Measurements from ENCODE around the gene PIK3R1.

The PIK3R1 gene

DNA sequence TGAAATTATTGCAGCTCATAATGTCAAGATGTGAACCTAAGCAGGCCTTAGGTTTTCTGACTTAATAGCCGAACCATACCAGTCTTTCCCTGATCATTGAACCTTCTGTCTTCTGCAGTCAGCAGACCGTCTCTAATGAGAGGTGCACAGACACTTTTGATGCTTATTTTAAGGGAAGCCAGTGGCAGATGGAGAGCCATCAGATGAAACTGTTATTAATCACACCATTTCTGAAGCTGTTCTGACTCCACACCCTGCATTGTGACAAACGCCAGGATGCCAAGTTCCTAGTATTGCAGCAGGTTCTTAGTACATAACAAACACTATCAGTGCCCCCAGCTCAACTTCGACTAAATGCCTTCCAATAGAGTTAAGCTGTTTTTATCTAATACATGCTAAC is 43.0 kb downstream of the PIK3R1 start:
- Histone ChIP-seq H3K4me2 (ENCODE audit: low read length) (no peak overlapping the region), H3K9me3 (ENCODE audit: insufficient read depth, low read length) (no peaks in the 10 kb centered on the region), H3K4me3 (ENCODE audit: low read length) (no peak overlapping the region), H3K27me3 (ENCODE audit: low read depth, low read length) (no peaks in the 10 kb centered on the region), H3K27ac (ENCODE audit: low read length) (no peak overlapping the region), H3K9ac (ENCODE audit: low read length) (no peak overlapping the region), H3K79me2 (ENCODE audit: low read length) (no peaks in the 10 kb centered on the region), H2AFZ (ENCODE audit: low read depth, low read length) (no peak overlapping the region), H3K36me3 (replicated peaks; ENCODE audit: low read depth, low read length) (no peaks in the 10 kb centered on the region), H3K4me1 (ENCODE audit: low read length) (no peaks in the 10 kb centered on the region), H4K20me1 (ENCODE audit: insufficient read depth, low read length) (peaks cover 3% of the 10 kb centered on the region; the same call in 1 of the 2 replicates)
- TF ChIP-seq, protein P1, sequence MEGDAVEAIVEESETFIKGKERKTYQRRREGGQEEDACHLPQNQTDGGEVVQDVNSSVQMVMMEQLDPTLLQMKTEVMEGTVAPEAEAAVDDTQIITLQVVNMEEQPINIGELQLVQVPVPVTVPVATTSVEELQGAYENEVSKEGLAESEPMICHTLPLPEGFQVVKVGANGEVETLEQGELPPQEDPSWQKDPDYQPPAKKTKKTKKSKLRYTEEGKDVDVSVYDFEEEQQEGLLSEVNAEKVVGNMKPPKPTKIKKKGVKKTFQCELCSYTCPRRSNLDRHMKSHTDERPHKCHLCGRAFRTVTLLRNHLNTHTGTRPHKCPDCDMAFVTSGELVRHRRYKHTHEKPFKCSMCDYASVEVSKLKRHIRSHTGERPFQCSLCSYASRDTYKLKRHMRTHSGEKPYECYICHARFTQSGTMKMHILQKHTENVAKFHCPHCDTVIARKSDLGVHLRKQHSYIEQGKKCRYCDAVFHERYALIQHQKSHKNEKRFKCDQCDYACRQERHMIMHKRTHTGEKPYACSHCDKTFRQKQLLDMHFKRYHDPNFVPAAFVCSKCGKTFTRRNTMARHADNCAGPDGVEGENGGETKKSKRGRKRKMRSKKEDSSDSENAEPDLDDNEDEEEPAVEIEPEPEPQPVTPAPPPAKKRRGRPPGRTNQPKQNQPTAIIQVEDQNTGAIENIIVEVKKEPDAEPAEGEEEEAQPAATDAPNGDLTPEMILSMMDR (IDR thresholded peaks at IDR 0.05; ENCODE audit: low read depth, low read length) = no peak
- TF ChIP-seq EZH2phosphoT487 (IDR thresholded peaks at IDR 0.05; ENCODE audit: low read depth) = no peak

DNA sequence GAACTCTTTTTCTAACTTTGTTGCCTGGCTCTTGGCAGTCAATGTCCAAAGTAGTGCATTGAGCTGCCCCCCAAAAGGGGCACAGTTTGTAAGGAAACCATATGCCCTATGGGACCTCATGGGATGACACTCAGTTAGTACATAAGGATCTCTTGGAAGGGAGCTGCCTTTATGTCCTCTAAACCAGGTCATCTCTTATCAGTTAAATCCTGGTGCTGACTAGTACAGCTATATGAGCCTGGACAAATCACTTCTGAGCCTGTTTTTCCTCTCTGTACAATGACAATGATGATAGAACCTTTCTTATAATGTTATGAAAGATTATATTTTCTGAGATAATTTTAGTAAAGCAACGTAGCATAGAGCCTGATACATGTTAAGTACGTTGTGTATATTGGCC is 44.1 kb downstream of the PIK3R1 start:
- Histone ChIP-seq H3K9ac (ENCODE audit: low read length) (no peak overlapping the region), H2AFZ (ENCODE audit: low read depth, low read length) (no peak overlapping the region), H3K36me3 (replicated peaks; ENCODE audit: low read depth, low read length) (no peaks in the 10 kb centered on the region), H3K79me2 (ENCODE audit: low read length) (no peaks in the 10 kb centered on the region), H3K27ac (ENCODE audit: low read length) (no peak overlapping the region), H3K4me3 (ENCODE audit: low read length) (no peak overlapping the region), H3K4me2 (ENCODE audit: low read length) (no peak overlapping the region), H3K9me3 (ENCODE audit: insufficient read depth, low read length) (no peaks in the 10 kb centered on the region), H3K27me3 (ENCODE audit: low read depth, low read length) (no peaks in the 10 kb centered on the region), H4K20me1 (ENCODE audit: insufficient read depth, low read length) (peaks cover 3% of the 10 kb centered on the region; the same call in 1 of the 2 replicates), H3K4me1 (ENCODE audit: low read length) (no peaks in the 10 kb centered on the region)
- TF ChIP-seq, protein P1 (IDR thresholded peaks at IDR 0.05; ENCODE audit: low read depth, low read length) = no peak
- no peak for TF ChIP-seq EZH2phosphoT487 (IDR thresholded peaks at IDR 0.05; ENCODE audit: low read depth)

DNA sequence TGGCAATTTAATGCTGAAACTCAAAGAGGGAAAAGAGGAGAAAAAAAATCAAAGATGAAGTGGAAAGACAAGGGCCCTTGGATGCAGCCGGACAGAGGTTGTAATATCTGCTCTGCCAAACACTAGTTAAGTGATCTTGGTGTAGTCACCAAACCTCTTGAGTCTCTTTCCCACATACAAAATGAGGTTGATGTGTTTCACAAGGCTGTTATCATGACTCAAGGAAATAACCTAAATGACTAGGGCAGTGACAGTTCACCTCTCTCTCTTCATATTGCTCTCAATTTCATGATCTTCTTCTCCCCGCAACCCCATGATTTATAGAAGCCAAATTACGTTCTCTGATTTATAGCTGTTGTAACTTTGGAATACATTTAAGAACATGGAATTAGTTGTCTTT is 44.9 kb downstream of the PIK3R1 start:
- H3K36me3 ChIP-seq (replicated peaks; ENCODE audit: low read depth, low read length) = no peaks in the 10 kb centered on the region
- no peak overlapping the region for H3K27ac ChIP-seq (ENCODE audit: low read length)
- H3K27me3 ChIP-seq (ENCODE audit: low read depth, low read length) = no peaks in the 10 kb centered on the region
- H3K79me2 ChIP-seq (ENCODE audit: low read length) = no peaks in the 10 kb centered on the region
- H4K20me1 ChIP-seq (ENCODE audit: insufficient read depth, low read length) = no peaks in the 10 kb centered on the region; the same call in 1 of the 2 replicates
- H2AFZ ChIP-seq (ENCODE audit: low read depth, low read length) = no peak overlapping the region
- H3K4me2 ChIP-seq (ENCODE audit: low read length) = no peak overlapping the region
- H3K9ac ChIP-seq (ENCODE audit: low read length) = no peak overlapping the region
- H3K4me1 ChIP-seq (ENCODE audit: low read length) = no peaks in the 10 kb centered on the region
- no peaks in the 10 kb centered on the region for H3K9me3 ChIP-seq (ENCODE audit: insufficient read depth, low read length)
- no peak for TF ChIP-seq EZH2phosphoT487 (IDR thresholded peaks at IDR 0.05; ENCODE audit: low read depth)
- TF ChIP-seq, protein P1 (IDR thresholded peaks at IDR 0.05; ENCODE audit: low read depth, low read length) = no peak
- no peak overlapping the region for H3K4me3 ChIP-seq (ENCODE audit: low read length)

DNA sequence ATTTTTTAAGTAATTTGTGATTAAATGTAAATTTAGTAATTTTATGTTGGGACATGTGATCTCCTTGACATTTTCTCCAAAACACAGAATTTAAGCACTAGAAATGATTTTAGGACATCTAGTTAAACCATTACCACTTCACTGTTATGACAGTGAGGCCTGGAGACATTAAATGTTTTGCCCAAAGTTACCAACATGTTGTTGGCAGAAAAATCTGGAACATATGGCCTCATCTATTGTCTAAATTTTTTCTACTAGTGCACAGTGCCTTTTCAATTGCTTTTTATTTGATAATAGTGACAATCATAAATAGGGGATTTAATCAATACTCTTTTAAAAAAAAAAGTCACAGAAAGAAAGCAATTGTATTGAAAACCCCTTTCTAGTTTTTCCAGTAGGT is 45.6 kb downstream of the PIK3R1 start:
- no peaks in the 10 kb centered on the region for H3K9me3 ChIP-seq (ENCODE audit: insufficient read depth, low read length)
- H3K4me3 ChIP-seq (ENCODE audit: low read length) = no peak overlapping the region
- no peaks in the 10 kb centered on the region for H3K36me3 ChIP-seq (replicated peaks; ENCODE audit: low read depth, low read length)
- no peak overlapping the region for H2AFZ ChIP-seq (ENCODE audit: low read depth, low read length)
- TF ChIP-seq EZH2phosphoT487 (IDR thresholded peaks at IDR 0.05; ENCODE audit: low read depth) = no peak
- TF ChIP-seq, protein P1 (IDR thresholded peaks at IDR 0.05; ENCODE audit: low read depth, low read length) = no peak
- no peaks in the 10 kb centered on the region for H3K79me2 ChIP-seq (ENCODE audit: low read length)
- no peak overlapping the region for H3K27ac ChIP-seq (ENCODE audit: low read length)
- H3K9ac ChIP-seq (ENCODE audit: low read length) = no peak overlapping the region
- no peaks in the 10 kb centered on the region for H3K4me1 ChIP-seq (ENCODE audit: low read length)
- H3K4me2 ChIP-seq (ENCODE audit: low read length) = no peak overlapping the region
- no peaks in the 10 kb centered on the region for H3K27me3 ChIP-seq (ENCODE audit: low read depth, low read length)
- H4K20me1 ChIP-seq (ENCODE audit: insufficient read depth, low read length) = no peaks in the 10 kb centered on the region; the same call in 1 of the 2 replicates
